Choroid plexus epithelial cell (primary cell): Measurements from ENCODE around the gene TTC39B.

Experiments used
- DNase-seq: peaks from one replicate; pipeline ENCODE4 v3.0.0-alpha.2; 2010; ENCODE audit warnings: low read depth
- H3K4me3 ChIP-seq: 2 replicates; pipeline ENCODE4 v1.5.1; 2011; ENCODE audit warnings: low read depth, mild to moderate bottlenecking, control low read depth, low read length, moderate library complexity
- CTCF ChIP-seq: conservative IDR thresholded peaks from 2 replicates; pipeline ENCODE4 v1.5.1; 2011; ENCODE audit warnings: low read depth, mild to moderate bottlenecking, control low read depth, inconsistent platforms, low read length, moderate library complexity

The TTC39B gene

DNA sequence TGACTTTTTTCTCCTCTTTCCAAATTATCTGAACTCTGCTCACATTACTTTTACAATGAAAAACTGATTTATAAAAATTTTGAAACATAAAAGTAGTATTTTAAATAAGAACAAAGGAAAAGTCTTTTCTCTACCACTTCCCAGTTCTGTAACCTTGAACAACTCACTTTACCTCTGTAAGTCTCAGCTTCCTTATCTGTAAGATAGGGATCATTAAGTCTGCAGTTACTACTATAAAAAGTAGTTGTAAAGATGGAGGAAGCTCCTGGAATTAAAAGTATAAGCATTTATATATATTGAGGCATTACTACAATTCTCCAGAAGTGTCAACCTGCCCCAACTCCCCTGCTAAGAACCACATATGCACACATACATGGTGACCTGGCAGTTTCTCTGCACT, 88.0 kb downstream of the TTC39B start:
- DNase-seq, result no peak
- no peak for TF ChIP-seq CTCF
- H3K4me3 ChIP-seq, result no peak overlapping the region

GRCh38 chr9:15213249-15213648, 93.8 kb downstream of the TTC39B start:
- no peak overlapping the region for H3K4me3 ChIP-seq
- DNase-seq, result no peak
- TF ChIP-seq CTCF, result no peak

DNA sequence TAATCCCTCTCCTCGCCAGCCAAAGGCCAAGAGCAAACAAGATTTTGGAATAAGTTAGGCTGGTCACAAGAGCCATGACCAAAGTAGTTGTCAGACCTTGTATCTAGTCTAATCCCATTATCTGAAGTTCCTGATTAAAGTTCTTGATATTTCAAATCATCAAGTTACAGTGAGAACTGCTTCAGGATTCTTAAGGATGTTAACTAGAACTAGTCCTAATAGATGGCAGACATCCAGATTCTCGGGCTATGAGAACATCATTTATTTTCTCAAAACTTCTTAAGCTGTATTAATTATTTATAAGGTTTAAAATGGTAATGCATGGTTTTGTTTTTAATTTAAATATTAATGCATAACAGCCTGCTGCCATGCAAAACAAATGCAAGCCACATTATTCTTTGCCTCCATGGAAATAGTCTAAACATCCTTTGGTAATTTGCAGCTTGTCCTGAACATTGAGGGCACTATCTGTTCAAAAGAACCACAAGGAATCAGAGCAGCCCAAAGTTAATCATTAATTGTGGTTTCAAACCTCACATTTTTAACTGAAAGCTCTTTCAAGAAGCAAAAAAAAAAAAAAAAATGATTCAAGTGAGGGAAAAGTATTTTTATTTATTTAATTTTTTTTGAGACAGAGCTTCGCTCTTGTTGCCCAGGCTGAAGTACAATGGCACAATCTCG, 95.1 kb downstream of the TTC39B start:
- peak; percentile 57 for DNase-seq
- no peak for TF ChIP-seq CTCF
- H3K4me3 ChIP-seq, result no peak overlapping the region

DNA sequence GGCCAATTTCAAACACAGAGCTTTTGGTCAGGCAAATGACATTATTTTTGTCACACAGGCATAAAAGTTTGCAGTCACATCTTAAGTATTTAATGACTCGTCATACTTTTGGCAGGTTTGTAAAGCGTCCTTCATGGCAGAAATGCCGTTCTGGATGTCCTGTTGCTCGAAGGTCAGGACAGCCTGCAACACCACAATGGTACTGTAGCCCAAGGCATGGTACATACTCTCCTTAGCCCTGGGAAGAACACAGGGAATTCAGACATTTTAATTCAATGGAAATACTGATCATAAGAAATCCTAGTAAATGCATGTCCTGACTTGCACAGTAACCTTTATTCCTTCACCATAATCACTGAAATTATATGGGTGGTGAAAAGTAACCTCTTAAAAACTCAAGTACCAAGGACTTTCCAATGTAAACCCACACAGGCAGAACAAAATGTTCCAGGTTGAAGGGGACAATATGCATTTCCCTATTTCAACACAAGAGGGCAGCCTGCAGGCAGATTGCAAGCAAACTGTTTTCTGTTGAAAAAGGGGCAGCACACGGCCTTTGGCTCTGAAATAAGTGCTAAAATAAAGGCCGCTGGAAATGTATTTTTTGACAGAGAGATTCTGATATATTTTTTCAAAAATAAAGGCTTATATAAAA, 95.7 kb downstream of the TTC39B start:
- DNase-seq, result peak; percentile 90
- TF ChIP-seq CTCF, result peak; percentile 94
- H3K4me3 ChIP-seq, result no peak overlapping the region

GRCh38 chr9:15206903-15207696, 99.9 kb downstream of the TTC39B start:
- TF ChIP-seq CTCF, result no peak
- DNase-seq, result no peak
- H3K4me3 ChIP-seq, result no peak overlapping the region

GRCh38 chr9:15205632-15206420, 101.2 kb downstream of the TTC39B start:
- DNase-seq, result peak; percentile 40
- no peak for TF ChIP-seq CTCF
- H3K4me3 ChIP-seq, result no peak overlapping the region
